Testis (tissue), 2 donors: Measurements from ENCODE around the gene CTU2.

Source experiments
- POLR2A ChIP-seq: fragments of 450-650 bp; IDR thresholded peaks from one replicate; pipeline ENCODE4 v1.6.1; 2017; ENCODE audit warnings: antibody characterized with exemption, mild to moderate bottlenecking, moderate library complexity
- TF ChIP-seq, protein P1 (sequence below), 3 experiments: fragments of 450-650 bp in 2 of 3; fragments of 200-600 bp in 1 of 3; sonication (generic) in 1 of 3; IDR thresholded peaks; one replicate each; pipeline ENCODE4 v1.5.1; 2016 to 2019; ENCODE audit warnings: antibody characterized with exemption in 3 of 3, mild to moderate bottlenecking in 2 of 3, moderate library complexity in 1 of 3

DNA sequence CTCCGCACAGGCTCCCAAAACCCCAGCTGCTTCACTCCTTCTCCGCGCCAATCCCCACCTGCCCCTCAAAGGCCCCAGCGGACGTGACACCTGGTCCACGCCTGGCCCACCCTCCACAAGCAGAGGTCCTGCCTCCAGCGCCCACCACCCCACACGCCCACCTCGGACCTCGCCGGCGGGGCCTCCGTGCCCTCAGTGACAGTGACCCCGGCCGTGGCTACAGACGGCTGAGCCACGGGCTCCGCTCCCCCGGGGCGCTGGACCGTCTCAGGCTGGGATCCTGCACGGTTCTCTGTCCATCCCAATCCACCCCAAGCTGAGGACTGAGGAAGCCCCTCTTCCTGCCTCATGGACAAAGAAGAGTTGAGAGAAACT lies 53.7 kb downstream of the CTU2 start:
- TF ChIP-seq, protein P1, sequence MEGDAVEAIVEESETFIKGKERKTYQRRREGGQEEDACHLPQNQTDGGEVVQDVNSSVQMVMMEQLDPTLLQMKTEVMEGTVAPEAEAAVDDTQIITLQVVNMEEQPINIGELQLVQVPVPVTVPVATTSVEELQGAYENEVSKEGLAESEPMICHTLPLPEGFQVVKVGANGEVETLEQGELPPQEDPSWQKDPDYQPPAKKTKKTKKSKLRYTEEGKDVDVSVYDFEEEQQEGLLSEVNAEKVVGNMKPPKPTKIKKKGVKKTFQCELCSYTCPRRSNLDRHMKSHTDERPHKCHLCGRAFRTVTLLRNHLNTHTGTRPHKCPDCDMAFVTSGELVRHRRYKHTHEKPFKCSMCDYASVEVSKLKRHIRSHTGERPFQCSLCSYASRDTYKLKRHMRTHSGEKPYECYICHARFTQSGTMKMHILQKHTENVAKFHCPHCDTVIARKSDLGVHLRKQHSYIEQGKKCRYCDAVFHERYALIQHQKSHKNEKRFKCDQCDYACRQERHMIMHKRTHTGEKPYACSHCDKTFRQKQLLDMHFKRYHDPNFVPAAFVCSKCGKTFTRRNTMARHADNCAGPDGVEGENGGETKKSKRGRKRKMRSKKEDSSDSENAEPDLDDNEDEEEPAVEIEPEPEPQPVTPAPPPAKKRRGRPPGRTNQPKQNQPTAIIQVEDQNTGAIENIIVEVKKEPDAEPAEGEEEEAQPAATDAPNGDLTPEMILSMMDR (IDR thresholded peaks at IDR 0.05) = no peak
- TF ChIP-seq POLR2A = no peak
